ENCODE results near the gene HHAT. TPM values are rescaled to one million over a fixed set of nuclear protein-coding genes. Genes with fewer than 3 reads are reported as not detected.

HHAT gene
- total RNA-seq, 4 donors from 2014 or later: 3.4 to 5.2 (median 4.0) TPM

GRCh38 chr1:210378736-210379135 is 50.0 kb downstream of the HHAT start:
- 33 to 63% methylated on average over 1 of the region's 1 CpG for WGBS, 2 donors
- intact Hi-C loops (cut with DNase I): no loop called here
- Histone ChIP-seq H3K4me3 (no peak overlapping the region), H3K36me3 (no peaks in the 10 kb centered on the region), H3K9me3 (no peaks in the 10 kb centered on the region), H3K27me3 (no peaks in the 10 kb centered on the region), H3K27ac (no peak overlapping the region), H3K4me1 (peaks cover 0 to 33% (median 6%) of the 10 kb centered on the region in 3 donors)
- TF ChIP-seq POLR2A (IDR thresholded peaks at IDR 0.05): no peak
- TF ChIP-seq, protein P1, sequence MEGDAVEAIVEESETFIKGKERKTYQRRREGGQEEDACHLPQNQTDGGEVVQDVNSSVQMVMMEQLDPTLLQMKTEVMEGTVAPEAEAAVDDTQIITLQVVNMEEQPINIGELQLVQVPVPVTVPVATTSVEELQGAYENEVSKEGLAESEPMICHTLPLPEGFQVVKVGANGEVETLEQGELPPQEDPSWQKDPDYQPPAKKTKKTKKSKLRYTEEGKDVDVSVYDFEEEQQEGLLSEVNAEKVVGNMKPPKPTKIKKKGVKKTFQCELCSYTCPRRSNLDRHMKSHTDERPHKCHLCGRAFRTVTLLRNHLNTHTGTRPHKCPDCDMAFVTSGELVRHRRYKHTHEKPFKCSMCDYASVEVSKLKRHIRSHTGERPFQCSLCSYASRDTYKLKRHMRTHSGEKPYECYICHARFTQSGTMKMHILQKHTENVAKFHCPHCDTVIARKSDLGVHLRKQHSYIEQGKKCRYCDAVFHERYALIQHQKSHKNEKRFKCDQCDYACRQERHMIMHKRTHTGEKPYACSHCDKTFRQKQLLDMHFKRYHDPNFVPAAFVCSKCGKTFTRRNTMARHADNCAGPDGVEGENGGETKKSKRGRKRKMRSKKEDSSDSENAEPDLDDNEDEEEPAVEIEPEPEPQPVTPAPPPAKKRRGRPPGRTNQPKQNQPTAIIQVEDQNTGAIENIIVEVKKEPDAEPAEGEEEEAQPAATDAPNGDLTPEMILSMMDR (IDR thresholded peaks at IDR 0.05): no peak
- no peak for DNase-seq

GRCh38 chr1:210381934-210382333 is 53.2 kb downstream of the HHAT start:
- no peaks in the 10 kb centered on the region for H3K9me3 ChIP-seq
- H3K27ac ChIP-seq: no peak overlapping the region
- DNase-seq: no peak
- WGBS, 2 donors: 74 to 89% methylated on average over 3 to 4 of the region's 4 CpGs
- no peaks in the 10 kb centered on the region for H3K27me3 ChIP-seq
- no peaks in the 10 kb centered on the region for H3K36me3 ChIP-seq
- TF ChIP-seq POLR2A (IDR thresholded peaks at IDR 0.05): no peak
- TF ChIP-seq, protein P1 (IDR thresholded peaks at IDR 0.05): no peak
- peaks cover 0 to 22% (median 0%) of the 10 kb centered on the region in 3 donors for H3K4me1 ChIP-seq
- no peak overlapping the region for H3K4me3 ChIP-seq
- intact Hi-C loops (cut with DNase I): no loop called here

DNA sequence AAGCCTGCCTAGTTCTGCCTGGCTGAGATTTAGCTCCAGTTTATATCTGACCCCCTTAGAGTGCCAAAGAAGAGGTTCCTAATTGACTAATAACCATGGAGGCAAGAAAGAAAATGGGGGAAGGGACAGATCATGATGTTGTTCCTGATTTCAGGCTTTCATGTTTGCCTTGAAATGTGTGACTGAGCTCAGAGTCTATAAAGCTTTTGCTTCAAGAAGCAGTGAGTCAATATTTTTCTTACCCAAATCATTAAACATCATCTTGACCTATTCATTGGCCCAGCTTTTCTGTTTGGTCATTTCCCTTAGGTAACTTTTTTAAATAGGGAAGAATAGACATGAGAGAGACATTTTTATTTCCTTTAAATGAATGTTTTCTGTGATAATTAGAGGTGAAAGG is 55.9 kb downstream of the HHAT start:
- H3K36me3 ChIP-seq: peaks cover 0 to 6% (median 0%) of the 10 kb centered on the region in 3 donors
- H3K4me1 ChIP-seq: no peaks in the 10 kb centered on the region
- H3K4me3 ChIP-seq: no peak overlapping the region
- intact Hi-C loops (cut with DNase I): no loop called here
- H3K27ac ChIP-seq: no peak overlapping the region
- TF ChIP-seq POLR2A (IDR thresholded peaks at IDR 0.05): no peak
- TF ChIP-seq, protein P1 (IDR thresholded peaks at IDR 0.05): no peak
- H3K9me3 ChIP-seq: no peaks in the 10 kb centered on the region
- no peaks in the 10 kb centered on the region for H3K27me3 ChIP-seq
- no peak for DNase-seq

DNA sequence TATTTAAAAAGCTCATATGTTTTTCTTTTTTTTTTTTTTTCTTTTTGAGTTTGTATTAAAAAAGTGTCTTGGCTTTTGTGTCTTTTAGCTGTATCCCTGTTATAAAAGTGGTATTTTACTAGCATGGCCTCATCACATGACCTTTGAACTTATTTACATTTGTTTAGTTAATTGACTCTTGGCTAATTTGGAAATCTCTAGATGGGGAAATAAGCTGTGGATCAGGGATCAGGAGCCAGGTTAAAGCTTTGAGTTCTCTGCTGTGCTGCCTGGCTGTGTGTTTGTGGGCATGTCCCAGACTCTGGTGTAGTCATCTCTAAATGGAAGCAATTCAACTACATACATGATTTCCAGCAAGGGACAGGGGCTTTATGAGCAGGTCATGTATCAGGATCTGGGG is 56.5 kb downstream of the HHAT start:
- DNase-seq: no peak
- Histone ChIP-seq H3K36me3 (peaks cover 0 to 8% (median 0%) of the 10 kb centered on the region in 3 donors), H3K9me3 (no peaks in the 10 kb centered on the region), H3K4me3 (no peak overlapping the region), H3K27me3 (no peaks in the 10 kb centered on the region), H3K27ac (no peak overlapping the region), H3K4me1 (no peaks in the 10 kb centered on the region)
- intact Hi-C loops (cut with DNase I): no loop called here
- TF ChIP-seq, protein P1 (IDR thresholded peaks at IDR 0.05): no peak
- TF ChIP-seq POLR2A (IDR thresholded peaks at IDR 0.05): no peak

DNA sequence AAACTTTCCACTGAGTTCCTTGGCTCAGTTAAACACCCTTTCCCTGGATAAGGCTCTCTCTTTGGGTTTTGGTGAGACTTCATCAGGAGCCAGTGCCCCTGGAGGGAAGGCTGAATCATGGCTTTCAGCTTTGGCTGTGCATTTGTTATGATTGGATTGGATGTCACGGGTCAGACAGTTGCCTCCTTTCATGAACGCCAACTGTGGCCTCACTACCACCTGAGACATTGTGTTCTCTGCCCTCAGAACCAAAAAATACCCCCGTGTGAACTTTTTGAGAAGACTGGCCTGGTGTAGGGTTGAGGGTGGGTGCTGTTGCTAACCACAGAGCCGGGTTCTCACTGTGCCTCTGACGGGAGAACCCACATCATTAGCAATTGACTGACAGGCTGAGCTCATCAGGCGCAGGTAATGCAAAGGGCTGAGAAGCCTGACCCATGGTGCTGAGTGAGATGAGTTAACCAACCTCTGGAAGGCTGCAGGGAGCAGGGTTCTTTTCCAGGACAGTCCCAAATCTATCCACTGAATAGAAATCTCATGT is 65.6 kb downstream of the HHAT start:
- intact Hi-C loops (cut with DNase I): no loop called here
- DNase-seq: no peak
- no peaks in the 10 kb centered on the region for H3K27me3 ChIP-seq
- no peaks in the 10 kb centered on the region for H3K4me1 ChIP-seq
- 30 to 80% methylated on average over 2 of the region's 6 CpGs for WGBS, 2 donors
- no peak overlapping the region for H3K27ac ChIP-seq
- TF ChIP-seq, protein P1 (IDR thresholded peaks at IDR 0.05): no peak
- TF ChIP-seq POLR2A (IDR thresholded peaks at IDR 0.05): no peak
- H3K36me3 ChIP-seq: peaks cover 0 to 5% (median 0%) of the 10 kb centered on the region in 3 donors
- H3K9me3 ChIP-seq: no peaks in the 10 kb centered on the region
- no peak overlapping the region for H3K4me3 ChIP-seq

Data from esophagus squamous epithelium (tissue), 5 donors.